LNCaP clone FGC (cell line): Measurements from ENCODE around the gene ZSCAN16.

Source experiments
- DNase-seq: peaks from one replicate; pipeline ENCODE4 v3.0.0-alpha.2; 2011; ENCODE audit warnings: low read depth
- H3K4me3 ChIP-seq: 2 replicates; pipeline ENCODE4 v1.5.1; 2011; ENCODE audit warnings: mild to moderate bottlenecking, low read depth, low read length, control low read depth
- TF ChIP-seq, protein P1 (sequence below): IDR thresholded peaks from 2 replicates; pipeline ENCODE4 v1.5.1; 2012; ENCODE audit warnings: mild to moderate bottlenecking; ENCODE audit not compliant: control insufficient read depth, insufficient read depth; ENCODE audit errors: extremely low read depth

ZSCAN16 gene

DNA sequence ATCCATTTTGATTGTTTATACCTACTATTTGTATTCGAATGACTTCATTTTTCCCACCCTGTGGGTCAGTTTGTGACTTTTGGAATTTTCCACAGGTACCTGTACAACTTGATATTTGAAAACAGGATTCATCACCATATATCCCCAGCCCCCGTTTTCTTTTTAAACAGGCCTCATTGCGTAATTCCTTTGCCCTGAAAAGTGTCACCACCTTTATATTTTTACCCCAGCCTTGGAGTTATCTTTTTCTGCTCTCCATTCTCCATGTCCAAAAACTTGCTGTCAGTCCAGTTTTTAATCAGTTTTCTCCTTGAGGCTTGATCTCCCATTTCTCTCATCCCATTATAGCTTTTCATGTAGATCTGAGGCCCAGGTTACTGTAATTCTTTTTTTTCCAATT, 33.9 kb downstream of the ZSCAN16 start:
- no peak for DNase-seq
- TF ChIP-seq, protein P1, sequence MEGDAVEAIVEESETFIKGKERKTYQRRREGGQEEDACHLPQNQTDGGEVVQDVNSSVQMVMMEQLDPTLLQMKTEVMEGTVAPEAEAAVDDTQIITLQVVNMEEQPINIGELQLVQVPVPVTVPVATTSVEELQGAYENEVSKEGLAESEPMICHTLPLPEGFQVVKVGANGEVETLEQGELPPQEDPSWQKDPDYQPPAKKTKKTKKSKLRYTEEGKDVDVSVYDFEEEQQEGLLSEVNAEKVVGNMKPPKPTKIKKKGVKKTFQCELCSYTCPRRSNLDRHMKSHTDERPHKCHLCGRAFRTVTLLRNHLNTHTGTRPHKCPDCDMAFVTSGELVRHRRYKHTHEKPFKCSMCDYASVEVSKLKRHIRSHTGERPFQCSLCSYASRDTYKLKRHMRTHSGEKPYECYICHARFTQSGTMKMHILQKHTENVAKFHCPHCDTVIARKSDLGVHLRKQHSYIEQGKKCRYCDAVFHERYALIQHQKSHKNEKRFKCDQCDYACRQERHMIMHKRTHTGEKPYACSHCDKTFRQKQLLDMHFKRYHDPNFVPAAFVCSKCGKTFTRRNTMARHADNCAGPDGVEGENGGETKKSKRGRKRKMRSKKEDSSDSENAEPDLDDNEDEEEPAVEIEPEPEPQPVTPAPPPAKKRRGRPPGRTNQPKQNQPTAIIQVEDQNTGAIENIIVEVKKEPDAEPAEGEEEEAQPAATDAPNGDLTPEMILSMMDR, result no peak
- H3K4me3 ChIP-seq, result no peak overlapping the region

DNA sequence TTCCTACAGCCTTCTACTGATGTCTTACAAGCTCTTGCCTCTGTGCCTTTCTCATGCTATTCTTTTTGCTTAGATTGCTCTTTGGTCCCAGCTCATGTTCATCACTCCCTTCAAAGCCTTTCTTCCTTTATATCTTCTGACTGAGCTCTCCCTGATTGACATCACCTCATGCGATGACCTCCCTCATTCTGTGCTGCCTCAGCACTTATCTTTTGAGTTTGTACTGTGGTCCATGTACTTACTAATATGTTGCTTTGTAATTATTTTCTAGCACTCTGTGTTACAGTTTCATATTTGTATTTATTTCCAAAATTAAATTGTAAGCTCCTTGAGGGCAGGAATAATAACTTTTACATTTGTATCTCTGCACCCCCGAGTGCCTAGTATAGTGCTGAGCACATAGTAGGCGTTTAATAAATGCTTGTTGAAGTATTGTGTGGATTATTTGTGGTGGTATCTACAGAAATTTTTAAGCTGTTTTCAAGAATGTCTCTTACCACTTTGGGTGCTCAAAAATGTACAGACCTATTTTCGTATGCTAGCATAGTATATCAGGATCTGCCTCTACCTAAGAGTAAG, 34.7 kb downstream of the ZSCAN16 start:
- no peak for DNase-seq
- TF ChIP-seq, protein P1, result no peak
- H3K4me3 ChIP-seq, result no peak overlapping the region

DNA sequence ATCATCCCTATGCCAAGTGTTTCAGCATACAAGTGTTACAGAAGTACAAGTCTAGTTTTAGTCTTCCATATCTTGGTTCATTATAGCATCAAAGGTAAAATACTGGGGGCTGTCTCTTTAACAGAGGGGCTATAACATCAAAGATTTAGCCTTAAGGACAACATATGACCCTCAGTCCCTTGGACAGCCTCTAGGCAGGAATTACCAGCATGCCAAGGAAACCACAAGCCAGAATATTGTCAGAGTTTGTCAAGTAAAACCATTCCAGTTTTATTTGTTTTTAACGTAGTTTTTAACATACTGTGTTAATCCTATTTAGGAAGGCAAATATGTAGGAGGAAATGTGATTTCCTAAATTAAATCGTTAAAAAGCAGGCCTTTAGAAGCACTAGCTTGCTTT, 35.8 kb downstream of the ZSCAN16 start:
- no peak for DNase-seq
- TF ChIP-seq, protein P1, result no peak
- H3K4me3 ChIP-seq, result no peak overlapping the region

DNA sequence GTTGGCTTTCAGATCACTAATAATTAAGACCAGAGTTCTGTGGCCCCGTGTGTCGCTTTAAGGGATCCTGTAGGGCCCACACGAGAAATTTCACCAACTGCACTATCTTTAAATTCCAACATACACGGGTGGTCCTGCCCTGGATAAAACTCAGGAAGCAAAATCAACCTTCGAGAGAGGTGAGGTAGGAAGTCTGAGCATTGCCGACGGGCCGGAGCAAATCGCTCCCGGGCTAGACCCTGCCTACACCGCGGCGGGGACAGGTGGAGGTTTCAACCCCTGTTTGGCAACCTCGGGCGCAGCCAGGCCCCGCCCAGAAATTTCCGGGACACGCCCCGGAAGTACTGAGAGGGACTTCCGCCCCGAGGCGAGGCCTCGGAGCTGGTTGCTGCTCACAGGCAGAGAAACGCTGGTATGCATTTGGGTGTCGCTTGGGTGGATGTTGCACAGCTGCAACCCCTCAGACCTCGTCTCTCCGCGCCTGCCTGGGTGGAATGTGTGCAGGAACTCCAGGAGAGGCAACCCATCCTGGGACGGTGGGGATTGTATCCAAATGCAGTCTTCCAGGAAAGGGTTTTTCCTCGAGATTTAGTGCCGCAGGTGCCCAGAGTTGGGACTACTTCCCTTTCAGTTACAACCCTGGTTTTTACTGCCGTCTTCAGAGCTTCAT, 37.1 kb downstream of the ZSCAN16 start:
- TF ChIP-seq, protein P1, result no peak
- no peak for DNase-seq
- no peak overlapping the region for H3K4me3 ChIP-seq

DNA sequence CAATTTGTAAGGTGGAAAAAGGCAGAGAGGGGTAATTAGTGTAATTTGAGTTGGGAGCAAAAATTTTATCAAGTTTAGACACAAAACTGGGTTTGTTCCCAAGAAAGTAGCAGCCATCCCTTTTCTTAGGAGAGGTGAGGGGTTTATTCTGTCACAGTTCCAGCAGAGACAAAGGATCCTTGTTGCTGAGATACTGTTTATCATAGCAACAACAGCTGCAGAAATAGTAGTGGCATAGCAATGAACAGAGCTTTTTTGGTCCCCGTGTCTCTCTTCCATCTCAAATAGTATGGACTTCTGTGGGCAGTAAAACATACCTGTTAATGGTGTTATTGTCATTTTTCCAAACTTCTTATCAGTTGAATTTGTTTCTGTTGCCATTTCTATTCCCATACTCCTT, 41.2 kb downstream of the ZSCAN16 start:
- DNase-seq, result no peak
- H3K4me3 ChIP-seq, result no peak overlapping the region
- TF ChIP-seq, protein P1, result no peak

DNA sequence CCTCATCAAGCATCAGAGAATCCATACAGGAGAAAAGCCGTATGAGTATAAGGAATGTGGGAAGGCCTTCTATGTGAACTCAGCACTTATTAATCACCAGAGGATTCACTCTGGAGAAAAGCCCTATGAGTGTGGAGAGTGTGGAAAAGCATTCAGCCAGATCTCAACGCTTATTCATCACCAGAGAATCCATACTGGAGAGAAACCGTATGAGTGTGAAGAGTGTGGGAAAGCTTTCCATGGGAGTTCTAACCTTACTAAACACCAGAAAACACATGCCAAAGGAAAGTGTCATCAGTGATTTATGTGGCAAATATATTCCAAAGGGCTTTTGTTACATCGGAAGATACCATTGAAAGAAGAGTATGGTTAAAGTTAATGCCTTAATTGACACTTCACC, 42.7 kb downstream of the ZSCAN16 start:
- TF ChIP-seq, protein P1, result no peak
- no peak for DNase-seq
- H3K4me3 ChIP-seq, result no peak overlapping the region

DNA sequence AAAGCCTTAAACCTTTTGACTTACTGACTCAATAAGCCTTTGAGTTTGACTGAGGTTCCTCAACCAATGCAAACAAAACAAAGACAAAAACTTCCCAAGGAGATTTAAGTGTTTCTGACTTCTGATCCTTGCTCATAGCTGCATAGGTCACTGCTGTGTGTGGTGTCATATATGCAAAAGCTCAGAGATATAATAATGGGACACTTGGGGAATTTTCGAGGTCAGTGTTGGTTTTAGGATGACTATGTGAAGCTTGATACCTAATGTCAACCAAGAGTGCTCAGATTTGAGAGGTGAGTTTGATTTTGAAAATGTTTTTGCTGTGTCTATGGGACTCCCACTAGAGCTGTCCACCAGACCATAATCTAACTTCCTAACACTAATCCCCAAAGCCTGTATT, 43.5 kb downstream of the ZSCAN16 start:
- TF ChIP-seq, protein P1, result no peak
- no peak for DNase-seq

More for the DNA sequence above, 43.5 kb downstream of the ZSCAN16 start:
- H3K4me3 ChIP-seq, result no peak overlapping the region
